HG02885 (cell line): ENCODE data around the gene PLOD3.
"Not testable (repeated sequence)": the region's sequence is repeated elsewhere in the genome, so short reads cannot be mapped to it uniquely, and the experiment has no call there.

ENCODE experiments used
- ATAC-seq: cut with Tn5 transposase; IDR thresholded peaks from one replicate; pipeline ENCODE4 v1.9.1; 2021; ENCODE audit warnings: mild to moderate bottlenecking; ENCODE audit not compliant: unreplicated experiment, poor library complexity

The PLOD3 gene

DNA sequence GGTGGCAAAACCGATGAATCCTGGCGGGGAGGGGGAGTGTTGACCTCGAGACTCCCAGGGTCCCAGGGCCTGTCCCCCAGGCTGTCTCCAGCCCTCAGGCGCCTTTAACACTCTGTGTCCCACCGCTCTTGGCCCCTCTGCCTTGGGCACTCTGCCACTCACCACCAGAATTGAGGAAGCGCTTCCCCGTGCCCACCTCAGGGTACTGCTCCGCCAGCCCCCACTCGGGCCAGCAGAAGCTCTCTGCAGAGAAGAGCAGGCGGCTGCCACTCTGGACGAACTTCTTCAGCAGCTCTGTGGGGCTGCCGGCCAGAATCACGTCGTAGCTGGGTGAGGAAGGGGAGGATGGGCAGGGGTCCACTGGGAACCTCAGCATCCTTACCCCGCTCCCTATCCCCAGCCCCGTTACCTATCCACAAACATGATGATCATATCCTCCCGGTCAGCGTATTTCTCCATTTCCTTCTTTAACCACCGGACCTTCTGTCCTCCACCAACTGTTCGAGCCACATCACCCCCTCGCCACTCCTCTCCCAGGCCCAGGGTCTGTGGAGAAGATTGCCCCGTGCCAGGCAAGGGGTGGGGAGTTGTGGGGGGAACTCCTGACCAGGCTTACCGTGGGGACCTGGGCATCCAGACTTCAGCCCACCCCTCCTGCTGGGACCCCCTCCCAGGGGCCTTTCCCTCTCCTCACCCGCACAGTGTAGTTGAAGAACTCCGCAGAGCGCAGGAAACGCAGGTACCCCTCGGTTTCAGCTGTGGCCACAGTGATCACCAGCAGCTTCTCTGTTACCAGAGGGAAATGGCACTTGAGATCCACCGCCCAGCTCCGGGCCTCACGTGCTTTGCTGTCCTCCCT is 1.2 kb downstream of the PLOD3 start:
- ATAC-seq: no peak

- no peak for ATAC-seq
These were observed 5.4 kb downstream of the PLOD3 start for GRCh38 chr7:101212014-101212413.

- no peak for ATAC-seq
These were observed 5.9 kb downstream of the PLOD3 start for GRCh38 chr7:101211501-101211900.

- no peak for ATAC-seq
These were observed 7.2 kb downstream of the PLOD3 start for GRCh38 chr7:101210143-101210542.

- no peak for ATAC-seq
These were observed 8.6 kb downstream of the PLOD3 start for GRCh38 chr7:101208794-101209193.

DNA sequence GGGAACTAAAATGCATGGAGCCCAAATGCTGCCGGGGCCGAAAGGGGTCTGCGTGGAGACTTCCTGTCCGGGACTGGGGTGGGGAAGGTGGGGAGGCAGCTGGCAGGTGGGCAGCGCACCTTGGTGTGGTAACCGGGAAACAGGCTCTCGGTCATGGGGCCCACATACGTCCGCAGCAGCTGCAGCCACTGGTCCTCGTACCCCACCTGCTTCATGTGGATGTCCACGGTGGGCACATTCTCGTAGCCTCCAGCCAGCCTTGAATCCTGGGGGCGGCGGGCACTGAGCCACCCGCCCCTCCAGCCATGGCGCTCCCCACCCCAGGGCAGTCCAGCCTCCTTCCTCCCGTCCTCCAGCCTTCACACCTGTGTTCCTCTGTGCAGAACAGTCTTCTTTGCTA is 9.9 kb downstream of the PLOD3 start:
- no peak for ATAC-seq

- no peak for ATAC-seq
These were observed 10.7 kb downstream of the PLOD3 start for GRCh38 chr7:101206665-101207042.

DNA sequence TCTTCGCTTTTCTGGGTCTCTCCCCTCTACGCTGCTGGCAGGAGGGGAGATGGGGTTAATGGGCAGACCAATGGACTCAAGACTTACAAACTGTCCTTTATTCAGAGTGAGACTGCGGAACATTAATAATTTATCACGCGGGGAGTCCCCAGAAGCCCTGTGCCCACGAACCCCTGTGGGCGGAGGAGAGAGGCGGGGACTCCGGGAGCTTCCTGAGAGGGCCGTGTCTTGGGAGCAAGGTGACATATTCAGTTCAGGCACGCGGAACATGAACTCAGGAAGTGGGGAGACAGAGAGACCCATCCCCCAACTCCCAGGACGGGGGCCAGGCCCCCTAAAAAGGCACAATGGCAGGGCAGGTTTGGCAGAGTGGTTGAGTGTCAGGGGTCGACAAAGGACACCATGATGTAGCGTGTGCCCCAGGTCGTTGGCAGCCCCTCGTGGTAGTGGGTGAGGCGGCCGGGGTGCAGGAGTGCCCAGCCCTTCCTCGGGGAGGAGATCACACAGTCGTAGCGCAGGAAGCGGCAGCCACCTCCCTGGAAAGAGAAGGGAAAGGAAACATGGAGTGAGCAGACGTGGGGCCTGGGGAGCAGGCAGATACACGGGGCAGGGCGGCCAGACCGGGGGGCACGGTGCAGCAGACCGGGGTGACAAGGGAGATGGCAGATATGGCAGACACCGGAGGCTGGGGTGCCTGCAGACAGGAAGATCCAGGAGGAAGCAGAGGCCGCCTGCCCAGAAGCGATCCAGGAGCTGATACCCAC is 11.3 kb downstream of the PLOD3 start:
- ATAC-seq: no peak

- not testable (repeated sequence) for ATAC-seq
These were observed 13.3 kb downstream of the PLOD3 start for GRCh38 chr7:101203740-101204738.

GRCh38 chr7:101202603-101202918 is 14.8 kb downstream of the PLOD3 start:
- ATAC-seq: no peak

GRCh38 chr7:101201695-101202602 is 15.4 kb downstream of the PLOD3 start:
- ATAC-seq: no peak

- ATAC-seq: no peak
These were observed 16.4 kb downstream of the PLOD3 start, which contains the start of gene MOGAT3 for GRCh38 chr7:101200862-101201599. Gene MOGAT3, minus strand, starts transcription at chr7:101201036. Its CDS starts 182 bp downstream, at chr7:101200854.

DNA sequence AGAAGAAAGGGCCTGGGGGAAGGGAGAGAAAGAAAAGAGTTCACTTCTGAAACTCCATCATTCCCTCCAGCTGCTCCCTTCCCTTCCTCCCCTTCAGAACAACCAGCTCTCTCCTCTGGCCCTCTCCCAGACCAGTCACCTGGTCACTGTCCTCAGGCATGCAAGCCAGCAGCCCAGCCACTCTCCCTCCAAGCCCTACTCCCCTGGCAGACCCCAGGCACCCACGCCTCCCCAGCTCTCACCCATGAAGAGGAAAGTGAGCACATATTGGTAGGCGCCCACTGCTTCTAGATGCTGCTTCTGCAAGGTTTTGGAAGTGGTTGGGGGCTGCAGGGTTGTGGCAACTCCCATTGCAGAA is 16.9 kb downstream of the PLOD3 start:
- ATAC-seq: no peak

- not testable (repeated sequence) for ATAC-seq
These were observed 17.9 kb downstream of the PLOD3 start for GRCh38 chr7:101199522-101199921.

- ATAC-seq: no peak
These were observed 18.9 kb downstream of the PLOD3 start for GRCh38 chr7:101198476-101198875.

DNA sequence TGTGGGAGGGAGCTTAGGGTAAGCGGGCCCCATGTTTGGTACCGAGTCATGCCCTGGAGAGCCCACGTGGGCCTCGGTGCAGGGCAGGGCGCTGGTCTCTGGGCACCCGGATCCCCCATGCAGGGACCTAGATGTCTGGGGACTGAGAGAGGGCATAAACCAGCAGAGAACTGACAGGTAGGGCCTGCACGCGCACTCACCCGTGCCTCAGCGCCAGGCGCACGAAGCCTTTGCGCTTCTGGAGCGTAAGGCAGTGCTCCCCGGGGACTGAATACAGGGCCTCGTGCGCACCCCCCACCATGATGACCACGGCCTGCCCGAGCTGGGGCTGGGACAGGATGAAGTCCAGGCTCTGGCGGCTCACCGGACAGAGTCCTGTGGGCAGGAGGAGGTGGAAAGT is 19.4 kb downstream of the PLOD3 start:
- no peak for ATAC-seq

DNA sequence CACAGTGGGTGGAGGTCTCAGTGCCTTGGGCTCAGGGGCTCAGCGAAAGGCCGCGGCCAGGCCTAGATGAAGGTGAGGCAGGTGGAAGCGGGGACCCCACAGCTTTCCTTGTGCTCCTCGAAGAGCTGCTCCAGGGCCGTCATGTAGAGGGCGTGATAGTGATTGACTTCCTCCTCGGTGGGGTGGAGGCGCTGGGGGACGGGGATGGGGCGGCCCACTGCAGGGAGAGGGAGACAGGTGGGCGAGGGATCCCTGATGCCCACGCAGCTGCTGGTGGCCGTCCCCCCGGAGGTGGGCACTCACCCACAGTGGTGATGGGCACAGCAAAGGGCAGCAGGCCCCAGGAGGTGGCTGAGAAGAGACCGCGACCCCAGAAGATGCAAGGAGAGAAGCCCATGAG is 21.5 kb downstream of the PLOD3 start:
- no peak for ATAC-seq

GRCh38 chr7:101189109-101189508 is 28.3 kb downstream of the PLOD3 start:
- no peak for ATAC-seq
